ENCODE measurements around the gene GDF11. TPM values are rescaled to one million over a fixed set of nuclear protein-coding genes. Genes with fewer than 3 reads are reported as not detected.

The GDF11 gene
- total RNA-seq, 1 experiment from 2014 or later: 5.3 TPM

GRCh38 chr12:55755246-55755645 lies 12.3 kb downstream of the GDF11 start:
- TF ChIP-seq EZH2phosphoT487 (IDR thresholded peaks at IDR 0.05; ENCODE audit: borderline replicate concordance): no peak
- no peak for TF ChIP-seq SIN3A (IDR thresholded peaks at IDR 0.05; ENCODE audit: low read depth)
- TF ChIP-seq, protein P1, sequence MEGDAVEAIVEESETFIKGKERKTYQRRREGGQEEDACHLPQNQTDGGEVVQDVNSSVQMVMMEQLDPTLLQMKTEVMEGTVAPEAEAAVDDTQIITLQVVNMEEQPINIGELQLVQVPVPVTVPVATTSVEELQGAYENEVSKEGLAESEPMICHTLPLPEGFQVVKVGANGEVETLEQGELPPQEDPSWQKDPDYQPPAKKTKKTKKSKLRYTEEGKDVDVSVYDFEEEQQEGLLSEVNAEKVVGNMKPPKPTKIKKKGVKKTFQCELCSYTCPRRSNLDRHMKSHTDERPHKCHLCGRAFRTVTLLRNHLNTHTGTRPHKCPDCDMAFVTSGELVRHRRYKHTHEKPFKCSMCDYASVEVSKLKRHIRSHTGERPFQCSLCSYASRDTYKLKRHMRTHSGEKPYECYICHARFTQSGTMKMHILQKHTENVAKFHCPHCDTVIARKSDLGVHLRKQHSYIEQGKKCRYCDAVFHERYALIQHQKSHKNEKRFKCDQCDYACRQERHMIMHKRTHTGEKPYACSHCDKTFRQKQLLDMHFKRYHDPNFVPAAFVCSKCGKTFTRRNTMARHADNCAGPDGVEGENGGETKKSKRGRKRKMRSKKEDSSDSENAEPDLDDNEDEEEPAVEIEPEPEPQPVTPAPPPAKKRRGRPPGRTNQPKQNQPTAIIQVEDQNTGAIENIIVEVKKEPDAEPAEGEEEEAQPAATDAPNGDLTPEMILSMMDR (IDR thresholded peaks at IDR 0.05 in 2 of 3, conservative IDR thresholded peaks at IDR 0.05 in 1 of 3; ENCODE audit: borderline replicate concordance in 1 of 3, insufficient read depth in 1 of 3, low read depth in 2 of 3, low read length in 2 of 3): no peak
- no peak for TF ChIP-seq ZBTB33 (IDR thresholded peaks at IDR 0.05; ENCODE audit: extremely low read depth, insufficient replicate concordance, low read length)
- no peak for TF ChIP-seq MAX (IDR thresholded peaks at IDR 0.05)
- TF ChIP-seq ELF1 (IDR thresholded peaks at IDR 0.05; ENCODE audit: borderline replicate concordance, low read depth): no peak
- TF ChIP-seq POLR2A (IDR thresholded peaks at IDR 0.05; ENCODE audit: borderline replicate concordance, extremely low read depth, insufficient read depth, insufficient read length): no peak
- TF ChIP-seq FOSL1 (IDR thresholded peaks at IDR 0.05; ENCODE audit: low read depth): no peak
- TF ChIP-seq CEBPB (IDR thresholded peaks at IDR 0.05; ENCODE audit: low read depth): no peak
- no peak for TF ChIP-seq RAD21 (IDR thresholded peaks at IDR 0.05; ENCODE audit: low read depth)
- no peak for TF ChIP-seq EZH2 (IDR thresholded peaks at IDR 0.05)
- no peak for TF ChIP-seq CBX3 (IDR thresholded peaks at IDR 0.05; ENCODE audit: low read depth)
- TF ChIP-seq SRF (IDR thresholded peaks at IDR 0.05; ENCODE audit: low read depth): no peak
- ATAC-seq: no peak
- POLR2A ChIA-PET: no interaction called here
- DNase-seq (ENCODE audit: low read depth, low spot score): no peak
- H3K27me3 ChIP-seq (ENCODE audit: insufficient read depth, low read length): no peaks in the 10 kb centered on the region
- no peak overlapping the region for H2AFZ ChIP-seq (ENCODE audit: low read depth, low read length, poor library complexity, severe bottlenecking)
- CTCF ChIA-PET: no interaction called here
- H3K79me2 ChIP-seq (ENCODE audit: insufficient read depth, low read length): no peaks in the 10 kb centered on the region; the same call in 1 of the 2 replicates
- H3K9me3 ChIP-seq (ENCODE audit: control insufficient read depth in 1 of 2, insufficient read depth in 1 of 2, low read depth in 1 of 2, low read length in 2 of 2): no peaks in the 10 kb centered on the region
- H3K9me2 ChIP-seq (ENCODE audit: insufficient read depth): no peaks in the 10 kb centered on the region
- no TSS peak for BruUV-seq (replicated peaks)
- H3K4me1 ChIP-seq (ENCODE audit: control insufficient read depth in 1 of 2, insufficient read depth in 2 of 2, low read length in 2 of 2): no peaks in the 10 kb centered on the region
- H3K4me3 ChIP-seq (replicated peaks in 1 of 2; ENCODE audit: low read depth in 1 of 2, low read length in 2 of 2): no peak overlapping the region
- no peaks in the 10 kb centered on the region for H4K20me1 ChIP-seq (ENCODE audit: insufficient read depth)
- H3K27ac ChIP-seq (ENCODE audit: low read depth, low read length): no peak overlapping the region
- H3K4me2 ChIP-seq (ENCODE audit: low read length): no peak overlapping the region
- no peak overlapping the region for H3K9ac ChIP-seq (ENCODE audit: low read length)
- peaks cover 41 to 48% of the 10 kb centered on the region in 2 experiments for H3K36me3 ChIP-seq (ENCODE audit: control insufficient read depth in 1 of 2, insufficient read depth in 2 of 2, low read length in 2 of 2)
- RAD21 ChIA-PET (ENCODE audit: low non-redundant PET in 1 of 2, low total read pairs in 2 of 2, uncharacterized antibody in 2 of 2, unreplicated experiment in 2 of 2): no interaction called here
- intact Hi-C loops (cut with micrococcal nuclease): no loop called here
